ENCODE data around the gene MT1F.

DNA sequence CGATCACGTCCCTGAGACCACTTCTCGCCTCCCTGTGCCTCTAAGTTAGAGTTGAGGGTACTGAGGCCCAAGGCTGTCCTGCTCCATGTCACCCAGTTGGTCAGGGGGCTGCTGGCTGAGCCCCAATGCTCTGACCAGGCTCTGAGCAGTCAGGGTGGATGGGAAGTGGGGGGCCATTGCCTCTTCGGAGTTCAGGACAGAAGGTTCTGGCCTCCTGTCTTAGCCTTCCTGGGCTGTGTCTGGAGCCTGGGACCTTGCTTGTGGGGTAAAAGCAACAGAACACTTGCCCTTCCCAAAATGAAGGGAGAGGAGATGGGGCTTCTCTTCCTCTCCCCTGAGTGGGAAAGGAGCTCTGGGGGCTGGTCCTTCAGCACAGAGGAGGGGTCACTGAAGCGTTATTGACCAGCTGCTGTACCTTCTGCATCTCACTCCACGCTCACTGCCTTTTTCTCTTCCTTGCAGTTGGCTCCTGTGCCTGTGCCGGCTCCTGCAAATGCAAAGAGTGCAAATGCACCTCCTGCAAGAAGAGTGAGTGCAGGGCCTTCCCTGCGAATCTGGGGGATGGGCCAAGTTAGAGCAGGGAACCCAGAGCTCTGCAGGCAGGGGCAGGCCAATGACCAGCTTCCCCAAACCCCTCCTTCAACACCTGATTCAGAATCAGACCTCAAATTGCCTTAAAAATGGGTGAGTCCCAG is 25.1 kb downstream of the MT1F start:
- no peak for TF ChIP-seq CTCF (IDR thresholded peaks at IDR 0.05)
- TF ChIP-seq POLR2A (IDR thresholded peaks at IDR 0.05), result no peak
- TF ChIP-seq POLR2AphosphoS5 (IDR thresholded peaks at IDR 0.05), result no peak

Measured in suprapubic skin (tissue), 4 donors.